Osteoblast (primary cell): ENCODE measurements around the gene PRR5. TPM values are rescaled to one million over a fixed set of nuclear protein-coding genes. Genes with fewer than 3 reads are reported as not detected.
A peak's percentile ranks its signal among the peaks of the same experiment; 100 is the strongest.

Experiments used
- DNase-seq: peaks from one replicate; pipeline ENCODE4 v3.0.0; 2011; ENCODE audit warnings: low spot score, mixed read lengths; ENCODE audit not compliant: insufficient read length; ENCODE audit errors: missing footprints
- H2AFZ ChIP-seq: 2 replicates; pipeline ENCODE4 v1.6.0; 2011; ENCODE audit warnings: mild to moderate bottlenecking, low read length
- H3K27ac ChIP-seq: 2 replicates; pipeline ENCODE4 v1.5.1; 2011; ENCODE audit warnings: mild to moderate bottlenecking, low read depth, low read length, moderate library complexity
- H3K27me3 ChIP-seq: 2 replicates; pipeline ENCODE4 v1.6.0; 2012; ENCODE audit warnings: mild to moderate bottlenecking, control low read depth, inconsistent platforms, low read length, moderate library complexity; ENCODE audit not compliant: insufficient read depth
- H3K36me3 ChIP-seq: 2 replicates; pipeline ENCODE4 v1.5.1; 2011; ENCODE audit warnings: mild to moderate bottlenecking, low read length, control low read depth, moderate library complexity; ENCODE audit not compliant: insufficient read depth
- H3K4me1 ChIP-seq: 2 replicates; pipeline ENCODE4 v1.5.1; 2011; ENCODE audit warnings: mild to moderate bottlenecking, low read length, control low read depth, moderate library complexity; ENCODE audit not compliant: insufficient read depth
- H3K4me2 ChIP-seq: 2 replicates; pipeline ENCODE4 v1.6.0; 2011; ENCODE audit warnings: mild to moderate bottlenecking, low read length; ENCODE audit not compliant: insufficient read depth
- H3K4me3 ChIP-seq: fragments of 200-600 bp; sonication (generic); 3 replicates; pipeline ENCODE4 v1.5.1; 2012; ENCODE audit warnings: mild to moderate bottlenecking, low read length, inconsistent platforms; ENCODE audit not compliant: insufficient read depth
- H3K79me2 ChIP-seq: 2 replicates; pipeline ENCODE4 v1.6.0; 2012; ENCODE audit warnings: mild to moderate bottlenecking, low read length, control low read depth, inconsistent platforms; ENCODE audit not compliant: insufficient read depth
- H3K9me3 ChIP-seq: 2 replicates; pipeline ENCODE4 v1.5.1; 2011; ENCODE audit warnings: low read depth, low read length, control low read depth
- H4K20me1 ChIP-seq: 2 replicates; pipeline ENCODE4 v1.6.0; 2012; ENCODE audit warnings: mild to moderate bottlenecking, low read length, control low read depth; ENCODE audit not compliant: insufficient read depth
- CTCF ChIP-seq: IDR thresholded peaks from 2 replicates; pipeline ENCODE4 v1.5.1; 2011; ENCODE audit warnings: mild to moderate bottlenecking, low read depth, low read length, moderate library complexity; ENCODE audit errors: extremely low read depth
- total RNA-seq: library from RNA; depleted of rRNA; stranded (reverse); fragments of >200 nt; gene quantifications from 2 replicates; pipeline ENCODE4 v1.2.3, GENCODE V29; 2012

PRR5 gene
- total RNA-seq, 1 donor = 14.8 TPM

GRCh38 chr22:44764373-44764772, 62.4 kb downstream of the PRR5 start:
- no peaks in the 10 kb centered on the region for H3K4me1 ChIP-seq
- H3K27ac ChIP-seq = no peak overlapping the region
- peaks cover 3% of the 10 kb centered on the region for H3K27me3 ChIP-seq
- no peaks in the 10 kb centered on the region for H4K20me1 ChIP-seq
- H3K79me2 ChIP-seq = no peaks in the 10 kb centered on the region
- no peak overlapping the region for H2AFZ ChIP-seq
- no peak overlapping the region for H3K4me3 ChIP-seq
- no peaks in the 10 kb centered on the region for H3K9me3 ChIP-seq
- no peak overlapping the region for H3K4me2 ChIP-seq
- no peaks in the 10 kb centered on the region for H3K36me3 ChIP-seq
- TF ChIP-seq CTCF = no peak
- DNase-seq = peak; percentile 31

GRCh38 chr22:44764974-44765373, 63.0 kb downstream of the PRR5 start:
- no peak overlapping the region for H3K4me3 ChIP-seq
- no peak for DNase-seq
- H3K4me2 ChIP-seq = no peak overlapping the region
- peaks cover 3% of the 10 kb centered on the region for H3K27me3 ChIP-seq
- no peaks in the 10 kb centered on the region for H3K79me2 ChIP-seq
- H3K4me1 ChIP-seq = no peaks in the 10 kb centered on the region
- no peak for TF ChIP-seq CTCF
- no peak overlapping the region for H2AFZ ChIP-seq
- H3K27ac ChIP-seq = no peak overlapping the region
- H4K20me1 ChIP-seq = no peaks in the 10 kb centered on the region
- H3K9me3 ChIP-seq = no peaks in the 10 kb centered on the region
- H3K36me3 ChIP-seq = no peaks in the 10 kb centered on the region

GRCh38 chr22:44765571-44766285, 63.7 kb downstream of the PRR5 start:
- Histone ChIP-seq H4K20me1 (no peaks in the 10 kb centered on the region), H3K36me3 (no peaks in the 10 kb centered on the region), H3K4me3 (no peak overlapping the region), H3K9me3 (no peaks in the 10 kb centered on the region), H3K4me2 (no peak overlapping the region), H2AFZ (no peak overlapping the region), H3K79me2 (no peaks in the 10 kb centered on the region), H3K4me1 (no peaks in the 10 kb centered on the region), H3K27me3 (peaks cover 3% of the 10 kb centered on the region), H3K27ac (no peak overlapping the region)
- TF ChIP-seq CTCF = no peak
- no peak for DNase-seq

GRCh38 chr22:44773082-44773481, 71.1 kb downstream of the PRR5 start:
- Histone ChIP-seq H3K4me3 (no peak overlapping the region), H3K79me2 (no peaks in the 10 kb centered on the region), H3K27me3 (no peaks in the 10 kb centered on the region), H2AFZ (no peak overlapping the region), H3K36me3 (no peaks in the 10 kb centered on the region), H3K9me3 (peaks cover 3% of the 10 kb centered on the region), H3K4me1 (no peaks in the 10 kb centered on the region), H4K20me1 (no peaks in the 10 kb centered on the region), H3K27ac (no peak overlapping the region), H3K4me2 (no peak overlapping the region)
- no peak for TF ChIP-seq CTCF
- peak; percentile 21 for DNase-seq
